HG03460 (cell line): ENCODE data around the gene KRT5.

Experiments used
- ATAC-seq: cut with Tn5 transposase; IDR thresholded peaks from one replicate; pipeline ENCODE4 v1.9.1; 2021; ENCODE audit not compliant: unreplicated experiment

KRT5 gene

DNA sequence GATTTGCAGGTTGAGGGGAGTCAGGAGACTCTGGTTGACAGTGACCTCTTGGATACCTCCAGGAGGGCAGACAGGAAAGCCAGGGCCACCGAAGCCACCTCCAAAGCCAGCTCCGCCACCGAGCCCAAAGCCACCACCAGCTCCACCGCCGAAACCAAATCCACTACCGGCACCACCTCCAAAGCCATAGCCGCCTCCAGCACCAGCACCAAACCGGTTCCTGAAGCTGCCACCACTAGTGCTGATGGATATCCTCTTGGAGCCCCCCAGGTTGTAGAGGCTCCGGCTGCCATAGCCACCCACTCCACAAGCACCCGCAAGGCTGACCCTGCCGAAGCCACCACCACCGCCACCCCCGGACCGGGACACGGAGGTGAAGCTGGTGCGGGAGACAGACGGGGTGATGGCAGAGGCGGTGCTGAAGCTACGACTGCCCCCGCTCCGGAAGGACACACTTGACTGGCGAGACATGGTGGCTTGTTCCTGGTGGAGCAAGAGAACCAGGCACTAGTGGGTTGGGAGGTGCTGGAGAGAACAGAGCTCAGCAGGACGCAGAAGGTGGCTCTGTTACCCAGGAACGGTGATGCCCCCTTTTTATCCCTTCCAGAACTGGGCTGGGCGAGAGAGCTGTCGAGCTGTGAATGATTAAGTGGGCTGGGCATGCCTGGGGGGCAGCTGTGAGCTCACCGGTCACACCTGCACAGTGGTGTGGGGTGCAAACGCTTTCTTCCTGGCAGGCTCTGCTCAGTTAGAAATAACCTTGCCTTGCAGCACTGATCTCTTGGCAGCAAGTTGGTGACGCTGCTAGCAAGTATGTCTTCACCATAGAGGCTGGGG lies at the start of gene KRT5:
KRT5 (minus strand) TSS at position 569 of the 837 bp plus-strand sequence; CDS start at position 471, 98 bp downstream.
- no peak for ATAC-seq

DNA sequence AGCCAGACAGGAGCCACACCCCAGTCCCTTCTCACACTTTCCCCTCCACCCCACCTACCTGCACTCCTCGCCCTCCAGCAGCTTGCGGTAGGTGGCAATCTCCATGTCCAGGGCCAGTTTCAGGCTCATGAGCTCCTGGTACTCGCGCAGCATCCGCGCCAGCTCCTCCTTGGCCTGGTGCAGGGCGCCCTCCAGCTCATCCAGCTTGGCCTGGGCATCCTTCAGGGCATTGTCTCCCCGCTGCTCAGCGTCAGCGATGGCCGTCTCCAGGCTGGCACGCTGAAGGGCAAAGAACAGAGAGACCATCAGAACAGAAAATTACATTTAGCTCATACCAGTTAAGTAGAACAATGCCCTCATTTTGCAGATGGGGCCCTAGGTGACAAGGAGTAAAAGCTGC lies 47.9 kb upstream of the KRT5 start:
- no peak for ATAC-seq

DNA sequence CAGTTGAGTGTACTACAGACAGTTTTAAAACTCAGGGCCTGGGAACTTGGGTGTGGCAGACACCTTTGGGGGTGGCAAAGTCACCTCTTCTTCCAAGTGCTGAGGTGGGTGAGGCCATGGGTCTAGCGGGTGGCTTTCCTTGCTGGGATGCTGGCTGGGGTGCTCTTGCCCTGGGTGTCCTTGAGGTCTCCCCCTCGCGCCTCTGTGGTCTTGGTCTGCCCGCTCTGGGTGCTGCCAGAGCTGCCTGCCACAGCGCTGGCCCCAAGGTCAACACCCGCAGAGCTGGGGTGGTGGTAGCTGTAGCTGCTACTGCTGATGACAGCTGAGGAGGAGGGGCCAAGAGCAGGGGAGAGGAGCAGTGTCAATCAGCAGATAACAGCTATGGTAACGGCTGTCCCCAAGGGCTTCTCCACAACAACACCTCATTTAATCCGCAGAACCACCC lies 46.7 kb upstream of the KRT5 start:
- ATAC-seq, result no peak

DNA sequence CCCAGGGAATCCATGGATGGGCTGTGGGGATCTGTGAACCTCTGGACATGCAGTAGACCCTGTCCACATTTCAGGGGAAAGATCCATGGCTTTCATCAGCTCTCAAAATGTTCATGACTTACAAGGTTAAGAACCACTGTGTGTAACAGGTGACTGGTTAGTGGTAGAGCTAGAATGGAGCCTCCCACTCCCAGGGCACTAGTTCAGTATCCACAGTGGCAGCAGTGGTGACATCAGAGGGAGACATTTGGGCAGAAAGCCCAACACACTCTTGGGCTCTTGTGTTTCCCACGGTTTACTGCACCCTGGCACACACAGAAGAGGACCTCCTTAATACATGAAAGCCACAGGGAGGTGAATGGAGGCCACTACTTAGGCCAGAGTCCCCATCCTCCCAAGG lies 44.4 kb upstream of the KRT5 start:
- no peak for ATAC-seq

DNA sequence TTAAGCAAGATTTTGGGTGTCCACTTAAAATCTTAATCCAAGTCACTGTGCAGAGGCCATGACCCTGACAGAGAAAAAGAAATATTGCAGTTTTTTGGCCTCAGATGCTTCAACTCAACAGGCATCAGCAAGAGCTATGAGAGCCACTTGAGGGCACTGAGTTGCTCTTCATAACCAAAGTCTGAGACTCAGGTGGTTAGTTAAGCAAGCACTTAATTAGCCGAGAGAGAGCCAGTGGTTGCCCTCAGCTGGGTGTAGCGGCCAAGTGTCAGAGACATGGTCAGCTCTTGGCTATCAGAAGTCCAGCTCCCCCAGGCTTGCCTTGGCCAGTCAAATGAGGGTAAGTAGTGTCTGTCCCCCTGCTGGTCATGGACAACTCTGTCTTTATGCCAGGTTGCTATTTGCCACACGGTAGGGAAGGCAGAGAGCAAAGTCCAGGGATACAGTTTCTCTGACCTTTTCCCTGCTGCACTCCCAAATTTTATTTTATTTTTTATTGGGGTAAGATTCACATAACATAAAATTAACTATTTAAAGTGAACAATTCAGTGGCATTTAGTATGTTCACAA lies 41.8 kb upstream of the KRT5 start:
- no peak for ATAC-seq

DNA sequence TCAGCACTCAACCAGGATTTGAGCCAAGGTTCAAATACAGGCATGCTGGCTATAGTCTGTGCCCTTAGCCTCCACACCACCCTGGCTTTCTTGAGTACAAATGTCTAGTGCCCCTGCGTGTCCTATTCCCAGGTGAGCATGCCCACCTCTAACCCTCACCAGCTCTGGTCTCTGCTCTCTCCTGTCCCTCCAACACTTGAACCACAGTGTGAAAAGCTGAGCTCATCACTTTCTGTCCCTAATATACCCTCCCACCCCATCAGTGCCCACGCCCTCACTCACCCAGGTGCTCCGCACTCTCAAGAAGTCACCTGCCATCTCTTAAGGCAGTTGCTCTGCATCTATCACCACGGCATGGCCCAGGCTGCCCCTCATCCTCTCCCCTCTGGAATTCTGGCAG lies 39.8 kb upstream of the KRT5 start:
- ATAC-seq, result no peak

DNA sequence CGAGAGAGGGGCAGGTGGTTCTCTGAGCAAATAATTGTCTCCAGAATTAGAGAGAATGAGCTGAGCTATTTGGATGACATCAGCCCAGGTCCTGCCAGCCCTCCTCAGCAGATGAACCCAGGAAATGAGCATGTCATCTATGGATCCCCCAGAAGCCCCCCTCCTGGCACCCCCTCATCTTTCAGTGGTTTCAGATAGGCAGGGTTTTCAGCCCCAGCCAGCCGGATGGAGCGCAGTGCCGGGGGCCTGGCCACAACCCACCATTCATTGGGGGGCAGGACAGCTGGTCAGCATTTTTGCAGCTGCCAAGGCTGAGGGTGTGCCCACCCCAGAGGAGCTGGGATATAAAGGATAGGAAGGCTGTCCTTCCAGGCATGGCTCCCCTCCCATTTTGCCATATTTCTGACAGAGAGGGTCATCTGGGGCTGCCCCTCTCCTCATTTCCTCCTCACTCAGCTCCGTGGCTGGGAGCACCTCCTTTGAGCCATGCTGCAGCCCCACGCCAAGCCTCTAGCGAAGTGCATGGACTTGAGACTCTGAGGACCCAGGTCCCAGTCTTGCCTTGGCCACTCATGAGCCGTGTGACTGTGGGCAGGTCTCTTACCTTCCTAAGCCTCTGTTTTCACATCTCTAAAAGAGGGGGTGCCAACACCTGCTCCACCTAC lies 38.7 kb upstream of the KRT5 start:
- no peak for ATAC-seq

DNA sequence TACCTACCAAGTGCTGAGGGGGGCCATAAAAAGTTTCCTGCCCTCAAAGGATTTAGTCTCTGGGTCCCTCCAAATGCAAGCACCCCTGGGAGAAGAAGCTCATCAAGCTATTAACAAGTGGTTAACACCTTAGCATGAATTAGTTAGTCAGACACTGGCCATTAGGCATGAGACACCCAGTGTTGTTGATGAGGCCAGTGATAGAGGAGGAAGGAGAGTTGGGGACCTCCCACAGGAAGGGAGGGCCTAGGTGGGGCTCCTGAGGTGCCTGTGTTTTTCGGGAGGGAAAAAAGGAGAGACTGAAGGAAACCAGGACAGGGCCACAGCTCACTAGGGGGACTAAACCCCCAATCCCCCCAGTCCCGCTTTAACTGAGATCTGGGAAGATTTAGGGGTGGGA lies 37.3 kb upstream of the KRT5 start:
- no peak for ATAC-seq

DNA sequence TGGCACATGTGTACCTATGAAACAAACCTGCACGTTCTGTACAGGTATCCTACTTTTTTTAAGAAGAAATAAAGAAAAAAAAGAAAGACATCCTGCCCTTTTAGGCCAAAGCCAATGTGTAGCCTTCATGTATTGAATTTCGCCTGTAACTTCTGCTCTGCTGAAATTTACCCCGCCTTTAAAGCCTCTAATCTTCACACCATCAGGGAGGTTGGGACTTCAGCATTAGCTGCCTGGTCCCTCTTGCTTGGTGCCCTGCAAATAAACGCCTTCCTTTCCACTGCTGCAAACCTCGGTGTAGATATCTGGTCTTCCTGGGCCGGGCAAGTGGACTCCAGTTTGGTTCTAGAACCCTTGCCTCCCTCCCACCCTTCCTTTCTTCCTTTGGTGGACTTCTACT lies 35.4 kb upstream of the KRT5 start:
- ATAC-seq, result no peak

DNA sequence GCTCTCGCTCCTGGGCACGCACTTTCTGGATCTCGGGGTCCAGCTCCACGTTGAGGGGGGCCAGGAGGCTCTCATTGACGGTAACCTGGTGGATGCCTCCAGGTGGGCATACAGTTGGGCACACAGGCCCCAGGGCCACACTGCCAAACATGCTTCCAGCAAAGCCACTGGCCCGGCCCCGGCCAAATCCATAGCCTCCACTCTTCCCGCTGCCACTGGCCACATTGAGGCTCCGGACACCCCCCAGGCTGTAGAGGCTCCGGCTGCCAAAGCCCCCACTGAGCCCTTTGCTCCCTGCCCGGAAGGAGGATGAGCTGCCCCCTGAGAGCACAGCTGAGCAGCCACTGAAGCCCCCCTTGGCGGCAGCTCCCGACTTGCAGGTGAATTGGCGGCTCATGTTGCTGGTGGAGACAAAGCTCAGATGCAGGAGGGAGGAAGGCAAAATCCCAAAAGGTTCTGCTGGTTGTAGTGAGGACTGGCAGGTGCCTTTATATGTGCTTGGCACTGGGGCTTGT lies 32.5 kb upstream of the KRT5 start, which contains the start of gene KRT71:
KRT71 (minus strand) TSS at position 465 of the 515 bp plus-strand sequence; CDS start at position 397, 68 bp downstream.
- ATAC-seq, result no peak

DNA sequence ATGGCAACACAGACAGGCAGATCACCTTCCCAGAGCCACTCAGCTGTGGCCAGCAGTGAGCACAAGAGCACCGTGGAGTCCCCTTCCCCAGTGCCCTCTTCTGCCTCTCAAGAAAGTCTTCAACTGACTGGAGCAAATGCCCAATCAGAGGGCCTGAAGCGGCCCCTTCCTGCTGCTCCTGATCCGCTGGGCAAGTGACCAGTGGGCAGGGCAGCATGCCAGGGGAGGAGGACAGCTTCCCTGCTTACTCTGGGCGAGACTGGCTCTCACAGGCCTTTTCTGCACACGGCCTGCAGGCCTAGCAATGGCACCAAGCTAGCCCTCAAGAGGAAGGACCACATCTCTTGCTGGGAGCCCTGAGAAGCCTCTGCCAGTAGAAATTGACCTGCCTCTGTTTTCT lies 31.9 kb upstream of the KRT5 start:
- ATAC-seq, result no peak

DNA sequence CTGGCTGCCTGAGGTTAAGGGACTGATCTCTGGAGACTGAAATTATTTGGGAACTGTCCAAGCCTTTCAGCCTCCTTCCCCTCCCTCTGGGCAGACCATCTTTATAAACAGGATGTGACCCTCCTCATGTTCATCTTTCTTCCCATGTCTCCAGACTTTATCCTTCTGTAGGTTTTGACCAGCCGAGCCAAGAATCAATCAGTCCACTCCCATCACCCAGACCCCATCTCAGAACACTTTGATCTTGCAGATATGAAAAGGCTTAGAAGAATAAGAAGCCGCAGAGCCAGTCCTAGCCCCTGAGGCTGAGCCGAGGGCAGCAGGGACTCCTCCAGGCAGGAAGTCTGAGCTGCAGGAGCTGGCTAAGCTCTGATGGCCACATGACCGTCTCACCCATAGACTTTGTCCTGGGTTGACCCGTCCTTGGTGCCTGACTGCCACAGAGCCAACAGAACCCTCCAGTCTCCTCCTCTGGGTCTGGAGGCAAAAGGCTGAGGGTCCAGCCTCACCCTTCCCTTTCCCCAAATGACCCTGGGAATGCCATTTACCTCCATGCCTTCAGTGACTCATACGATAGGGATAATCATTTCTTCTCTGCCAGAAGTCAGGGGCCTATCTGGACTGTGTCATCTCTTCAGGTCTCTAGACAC lies 31.1 kb upstream of the KRT5 start:
- no peak for ATAC-seq

DNA sequence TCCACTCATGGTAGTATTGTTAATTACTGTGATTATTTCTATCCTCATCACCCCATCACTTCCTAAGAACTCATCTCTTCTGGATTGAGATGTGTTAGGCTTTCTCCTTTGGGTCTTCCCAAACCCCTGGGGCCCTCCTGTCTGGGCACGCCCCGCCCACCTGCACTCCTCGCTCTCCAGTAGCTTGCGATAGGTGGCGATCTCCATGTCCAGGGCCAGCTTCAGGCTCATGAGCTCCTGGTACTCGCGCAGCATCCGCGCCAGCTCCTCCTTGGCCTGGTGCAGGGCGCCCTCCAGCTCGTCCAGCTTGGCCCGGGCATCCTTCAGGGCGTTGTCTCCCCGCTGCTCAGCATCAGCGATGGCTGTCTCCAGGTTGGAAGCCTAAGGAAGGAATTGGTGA lies 25.9 kb upstream of the KRT5 start:
- no peak for ATAC-seq

DNA sequence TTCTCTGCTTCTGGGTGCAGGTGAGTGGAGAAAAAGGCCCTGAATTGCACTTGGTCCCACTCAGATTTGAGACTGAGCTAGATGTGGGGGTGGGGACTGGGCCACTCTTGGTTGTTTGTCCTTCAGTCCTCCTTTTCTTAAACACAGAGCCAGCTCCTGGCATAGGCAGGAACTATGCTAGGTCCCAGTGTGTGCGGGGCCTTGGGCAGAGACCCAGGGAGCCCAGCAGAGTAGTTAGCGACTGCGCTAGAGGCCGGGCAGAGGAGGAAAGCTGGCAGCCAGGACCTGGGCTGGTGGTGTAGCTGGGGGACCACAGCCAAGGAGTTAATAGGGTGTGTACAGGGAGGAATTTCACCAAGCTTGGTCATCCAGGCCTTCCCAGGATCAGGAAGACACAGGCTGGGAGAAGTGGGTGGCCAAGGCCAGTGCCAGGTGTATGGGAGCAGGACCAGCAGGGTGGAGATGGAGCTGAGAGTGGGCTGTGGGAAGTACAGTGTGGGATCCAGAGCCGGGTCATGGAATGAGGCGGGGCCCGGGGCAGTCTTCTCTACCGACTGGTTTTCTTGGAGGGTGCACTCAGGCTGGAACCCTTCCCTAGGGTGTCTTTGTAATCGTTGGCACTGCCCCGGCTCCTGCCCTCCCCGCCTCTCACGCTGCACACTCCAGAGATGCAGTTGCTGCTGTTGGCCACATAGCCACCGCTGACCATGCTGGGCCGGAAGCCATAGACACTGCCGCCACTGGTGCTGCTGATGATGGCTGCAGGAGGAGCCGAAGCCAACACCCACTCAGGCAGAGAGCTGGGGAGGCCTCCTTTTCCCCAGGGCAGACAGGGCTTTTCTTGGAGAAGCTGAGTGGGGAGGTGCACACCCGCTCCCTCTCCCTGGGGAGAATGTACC lies 24.0 kb upstream of the KRT5 start:
- ATAC-seq, result no peak

DNA sequence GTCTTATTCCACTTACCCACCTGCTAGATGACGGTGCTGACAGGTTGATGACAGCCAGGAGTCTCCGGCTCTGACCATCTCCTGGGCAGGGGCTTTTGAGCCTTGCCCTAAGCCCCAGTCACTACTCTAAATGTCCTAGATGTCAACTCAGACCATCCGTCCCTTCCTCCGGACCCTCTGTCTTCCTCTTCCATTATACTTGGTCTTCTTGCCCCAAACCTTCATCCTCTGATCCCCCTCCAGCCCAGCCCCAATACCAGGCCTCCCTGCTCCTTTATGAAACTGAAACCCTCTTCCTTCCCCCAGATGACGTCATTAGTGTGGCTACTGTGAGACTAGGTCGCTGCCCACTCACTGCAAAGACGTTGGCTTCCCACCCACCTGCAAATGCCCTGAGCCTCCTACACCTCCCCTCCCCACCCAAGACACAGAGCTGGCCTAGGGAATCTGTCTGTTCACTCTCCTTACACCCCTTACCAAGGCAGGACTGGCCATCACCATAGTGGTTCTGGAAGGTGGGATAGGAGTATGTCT lies 22.7 kb upstream of the KRT5 start:
- ATAC-seq, result no peak

DNA sequence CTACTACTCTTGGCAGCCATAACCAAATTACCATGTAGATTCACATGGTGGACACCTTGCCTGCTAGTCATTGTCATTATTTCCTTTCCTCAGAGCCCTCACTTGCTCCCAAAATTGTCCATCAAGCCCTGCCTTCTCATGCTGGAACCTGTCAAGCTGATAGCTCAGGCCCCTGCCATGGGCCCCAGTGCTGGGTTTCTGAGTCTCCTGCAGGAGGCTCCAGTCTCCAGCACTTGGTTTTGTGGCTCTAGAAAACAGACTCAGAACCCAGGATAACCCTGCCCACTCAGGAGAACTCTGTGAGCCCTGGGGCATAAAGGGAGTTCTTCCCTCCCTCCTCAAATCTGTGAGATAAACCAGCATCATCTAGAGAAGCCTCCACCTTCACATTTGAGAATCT lies 22.0 kb upstream of the KRT5 start:
- no peak for ATAC-seq

DNA sequence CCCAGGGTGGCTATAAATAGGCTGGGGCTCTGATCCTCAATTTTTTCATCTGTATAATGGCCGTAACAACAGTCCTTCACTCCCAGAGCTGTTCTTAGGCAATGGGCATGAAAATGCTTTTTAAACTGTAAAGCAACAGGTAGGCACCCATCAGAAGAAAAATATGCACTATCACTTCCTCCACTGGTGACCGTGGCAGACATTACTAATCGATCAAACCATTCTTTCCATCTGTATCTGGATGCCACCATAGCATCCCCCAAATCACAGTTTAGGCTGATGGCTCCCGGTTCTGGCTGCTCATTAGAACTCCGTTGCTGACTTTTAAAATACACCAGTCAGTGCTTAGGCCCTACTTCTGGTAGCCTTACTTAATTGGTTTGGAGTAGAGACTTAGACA lies 21.5 kb upstream of the KRT5 start:
- no peak for ATAC-seq

DNA sequence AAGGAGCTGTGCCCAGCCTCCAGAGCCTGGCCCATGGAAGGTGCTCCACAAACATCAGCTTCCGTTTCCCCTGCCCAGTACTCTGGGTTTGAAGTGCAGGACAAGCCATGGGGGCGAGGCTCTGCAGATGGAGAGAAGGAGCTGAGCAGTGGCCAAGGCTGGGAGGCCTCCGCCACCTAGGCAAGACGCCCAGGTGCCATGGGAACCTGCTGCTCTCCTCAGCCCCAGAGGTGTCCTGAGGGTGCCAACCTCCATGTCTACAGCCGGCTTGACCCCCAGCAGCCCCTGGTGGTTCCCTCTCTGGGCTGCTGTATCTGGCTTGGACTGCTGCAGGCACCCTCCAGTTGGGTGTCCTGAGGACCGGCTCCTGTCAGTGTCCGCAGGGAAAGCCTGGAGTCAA lies 20.3 kb upstream of the KRT5 start:
- ATAC-seq, result no peak

DNA sequence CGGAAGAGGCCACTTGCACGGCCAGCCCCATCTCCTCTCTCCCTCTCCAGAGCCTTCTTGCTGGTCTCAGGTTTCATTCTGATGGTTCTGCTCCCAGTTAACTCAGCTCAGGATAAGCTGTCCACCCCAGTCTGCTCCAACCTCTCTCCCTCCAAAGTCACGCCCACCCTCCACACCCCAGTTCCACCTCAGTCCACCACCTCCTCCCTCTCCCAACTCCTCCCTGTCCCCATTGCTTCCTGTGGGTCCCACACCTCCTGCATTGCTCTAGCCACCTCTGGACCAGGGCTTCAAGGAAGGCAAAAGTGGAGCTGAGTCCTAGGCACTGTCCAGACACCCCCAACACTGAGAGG lies 19.6 kb upstream of the KRT5 start:
- ATAC-seq, result no peak
